Measurements from ENCODE around the gene TFEB. TPM values are rescaled to one million over a fixed set of nuclear protein-coding genes. Genes with fewer than 3 reads are reported as not detected.

TFEB gene
- total and polyA plus RNA-seq, 4 donors, result 13.3 to 38.4 (median 27.8) TPM

DNA sequence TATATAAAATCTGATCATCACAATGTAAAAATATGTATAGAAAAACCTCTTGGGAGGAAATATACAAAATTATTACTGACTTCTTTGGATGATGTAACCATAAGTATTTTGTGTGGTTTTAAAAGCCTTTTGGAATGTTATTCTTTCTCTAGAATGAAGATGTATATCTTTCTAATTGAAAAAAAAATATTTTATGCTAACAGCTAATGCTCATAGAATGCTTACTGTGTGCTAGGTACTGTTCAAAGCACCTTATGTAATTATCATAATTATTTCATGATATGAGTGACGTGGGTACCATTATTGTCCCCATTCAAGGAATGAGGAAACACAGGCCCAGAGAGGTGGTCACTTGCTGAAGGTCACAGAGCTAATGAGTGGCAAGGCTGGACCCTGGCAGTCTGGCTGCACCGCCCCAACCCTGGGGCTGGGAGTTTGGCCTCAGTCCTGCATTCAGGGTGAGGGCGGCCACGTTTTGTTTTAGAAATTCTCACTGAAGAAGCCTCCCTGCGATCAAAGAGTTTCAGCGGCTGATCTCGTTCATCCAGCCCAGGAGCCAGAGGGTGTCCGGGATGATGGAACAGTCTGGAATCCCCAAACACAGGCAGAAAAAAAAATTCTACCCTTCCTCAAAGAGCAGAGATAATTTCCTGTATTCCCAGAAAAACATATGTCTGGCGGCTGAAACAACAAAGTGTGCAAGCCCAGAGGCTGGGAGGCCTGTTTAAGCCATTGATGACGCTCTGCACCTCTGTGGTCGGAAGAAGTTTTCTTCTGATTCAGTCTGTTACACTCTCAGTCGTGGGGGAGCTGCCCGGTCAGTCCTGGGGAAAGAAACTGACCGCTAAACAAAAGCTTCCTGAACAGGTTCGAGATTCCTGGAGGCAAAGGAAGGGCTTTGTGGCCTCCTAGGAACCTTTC is 37.3 kb downstream of the TFEB start:
- 72 to 76% methylated on average over 15 of the region's 15 CpGs for WGBS, 2 donors
- TF ChIP-seq, protein P1, sequence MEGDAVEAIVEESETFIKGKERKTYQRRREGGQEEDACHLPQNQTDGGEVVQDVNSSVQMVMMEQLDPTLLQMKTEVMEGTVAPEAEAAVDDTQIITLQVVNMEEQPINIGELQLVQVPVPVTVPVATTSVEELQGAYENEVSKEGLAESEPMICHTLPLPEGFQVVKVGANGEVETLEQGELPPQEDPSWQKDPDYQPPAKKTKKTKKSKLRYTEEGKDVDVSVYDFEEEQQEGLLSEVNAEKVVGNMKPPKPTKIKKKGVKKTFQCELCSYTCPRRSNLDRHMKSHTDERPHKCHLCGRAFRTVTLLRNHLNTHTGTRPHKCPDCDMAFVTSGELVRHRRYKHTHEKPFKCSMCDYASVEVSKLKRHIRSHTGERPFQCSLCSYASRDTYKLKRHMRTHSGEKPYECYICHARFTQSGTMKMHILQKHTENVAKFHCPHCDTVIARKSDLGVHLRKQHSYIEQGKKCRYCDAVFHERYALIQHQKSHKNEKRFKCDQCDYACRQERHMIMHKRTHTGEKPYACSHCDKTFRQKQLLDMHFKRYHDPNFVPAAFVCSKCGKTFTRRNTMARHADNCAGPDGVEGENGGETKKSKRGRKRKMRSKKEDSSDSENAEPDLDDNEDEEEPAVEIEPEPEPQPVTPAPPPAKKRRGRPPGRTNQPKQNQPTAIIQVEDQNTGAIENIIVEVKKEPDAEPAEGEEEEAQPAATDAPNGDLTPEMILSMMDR (IDR thresholded peaks at IDR 0.05; ENCODE audit: control extremely low read depth, extremely low read depth), result no peak
- no peak overlapping the region for H3K9ac ChIP-seq (ENCODE audit: insufficient read depth in 1 of 2, low read length in 2 of 2)
- H3K36me3 ChIP-seq (ENCODE audit: control insufficient read depth in 4 of 4, insufficient read depth in 4 of 4, low read length in 4 of 4), result peaks cover 0 to 9% (median 0%) of the 10 kb centered on the region in 4 donors
- H3K4me1 ChIP-seq (ENCODE audit: control insufficient read depth in 5 of 5, insufficient read depth in 5 of 5, low read length in 5 of 5), result peaks cover 0 to 10% (median 5%) of the 10 kb centered on the region in 5 donors
- DNase-seq, result no peak
- no peak overlapping the region for H3K4me3 ChIP-seq
- H3K9me3 ChIP-seq (ENCODE audit: control insufficient read depth in 4 of 4, insufficient read depth in 3 of 4, low read length in 3 of 4), result no peaks in the 10 kb centered on the region
- no peak for ATAC-seq (ENCODE audit: insufficient read depth, low FRiP score)
- no peaks in the 10 kb centered on the region for H3K27me3 ChIP-seq (ENCODE audit: control insufficient read depth in 3 of 3, insufficient read depth in 3 of 3, low read length in 2 of 3)
- peak overlapping the region in 1 of 2 donors; percentile 60 for H3K27ac ChIP-seq (ENCODE audit: low read depth in 1 of 2, low read length in 1 of 2)

DNA sequence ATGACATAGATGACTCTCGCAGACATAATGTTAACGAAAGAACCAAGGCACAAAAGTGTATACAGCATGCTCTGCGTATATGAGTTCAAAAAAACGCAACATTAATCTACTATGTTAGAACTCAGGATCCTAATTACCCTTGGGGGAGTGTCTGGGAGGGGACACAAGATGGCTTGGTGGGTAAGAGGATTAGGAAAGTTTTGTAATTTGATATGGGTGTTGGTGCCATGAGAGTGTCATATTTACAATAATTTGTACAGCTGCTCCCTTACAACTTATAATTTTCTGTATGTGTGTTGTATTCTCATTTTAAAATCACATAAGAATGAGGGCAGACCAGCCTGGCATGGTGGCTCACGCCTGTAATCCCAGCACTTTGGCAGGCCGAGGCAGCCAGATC is 38.6 kb downstream of the TFEB start:
- TF ChIP-seq, protein P1 (IDR thresholded peaks at IDR 0.05; ENCODE audit: control extremely low read depth, extremely low read depth), result no peak
- Histone ChIP-seq H3K27ac (ENCODE audit: low read depth in 1 of 2, low read length in 1 of 2) (no peak overlapping the region), H3K9me3 (ENCODE audit: control insufficient read depth in 4 of 4, insufficient read depth in 3 of 4, low read length in 3 of 4) (no peaks in the 10 kb centered on the region), H3K36me3 (ENCODE audit: control insufficient read depth in 4 of 4, insufficient read depth in 4 of 4, low read length in 4 of 4) (peaks cover 0 to 5% (median 0%) of the 10 kb centered on the region in 4 donors), H3K9ac (ENCODE audit: insufficient read depth in 1 of 2, low read length in 2 of 2) (no peak overlapping the region), H3K27me3 (ENCODE audit: control insufficient read depth in 3 of 3, insufficient read depth in 3 of 3, low read length in 2 of 3) (no peaks in the 10 kb centered on the region), H3K4me1 (ENCODE audit: control insufficient read depth in 5 of 5, insufficient read depth in 5 of 5, low read length in 5 of 5) (peaks cover 0 to 10% (median 5%) of the 10 kb centered on the region in 5 donors), H3K4me3 (no peak overlapping the region)
- DNase-seq (no peak), ATAC-seq (ENCODE audit: insufficient read depth, low FRiP score) (no peak)
- 96 to 98% methylated on average over 6 of the region's 6 CpGs for WGBS, 2 donors

DNA sequence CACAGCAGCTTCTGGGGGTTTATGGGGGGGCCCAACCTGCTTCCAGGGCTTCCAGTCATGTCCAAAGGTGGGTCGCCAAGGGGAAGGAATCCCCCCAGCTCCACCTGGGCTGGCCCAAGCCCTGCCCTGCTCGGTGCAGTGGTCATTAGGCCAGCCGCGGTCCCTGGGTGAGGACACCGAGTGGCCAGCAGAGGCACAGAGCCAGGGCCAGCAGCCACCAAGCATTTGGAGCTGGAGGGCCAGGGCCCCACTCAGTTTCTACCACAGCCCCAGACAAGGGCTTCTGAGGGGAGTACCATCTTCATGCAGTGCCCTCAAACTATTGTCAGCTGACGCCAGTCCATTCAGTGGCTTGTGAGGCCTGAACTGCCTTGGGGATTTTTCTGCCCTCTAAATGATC is 39.6 kb downstream of the TFEB start:
- ATAC-seq (ENCODE audit: insufficient read depth, low FRiP score) (no peak), DNase-seq (no peak)
- 91 to 95% methylated on average over 6 of the region's 6 CpGs for WGBS, 2 donors
- Histone ChIP-seq H3K4me3 (no peak overlapping the region), H3K27me3 (ENCODE audit: control insufficient read depth in 3 of 3, insufficient read depth in 3 of 3, low read length in 2 of 3) (no peaks in the 10 kb centered on the region), H3K9ac (ENCODE audit: insufficient read depth in 1 of 2, low read length in 2 of 2) (no peak overlapping the region), H3K9me3 (ENCODE audit: control insufficient read depth in 4 of 4, insufficient read depth in 3 of 4, low read length in 3 of 4) (no peaks in the 10 kb centered on the region), H3K36me3 (ENCODE audit: control insufficient read depth in 4 of 4, insufficient read depth in 4 of 4, low read length in 4 of 4) (peaks cover 0 to 5% (median 0%) of the 10 kb centered on the region in 4 donors), H3K4me1 (ENCODE audit: control insufficient read depth in 5 of 5, insufficient read depth in 5 of 5, low read length in 5 of 5) (peaks cover 0 to 6% (median 5%) of the 10 kb centered on the region in 5 donors), H3K27ac (ENCODE audit: low read depth in 1 of 2, low read length in 1 of 2) (no peak overlapping the region)
- TF ChIP-seq, protein P1 (IDR thresholded peaks at IDR 0.05; ENCODE audit: control extremely low read depth, extremely low read depth), result no peak

Measured in lung (tissue), 12 donors.